Tibial artery (tissue), 4 donors: ENCODE data around the gene WTAP.

Experiments used
- DNase-seq, 2 donors: peaks; one replicate each; pipeline ENCODE4 v3.0.0-alpha.2; 2019
- H3K27ac ChIP-seq, 2 donors: fragments of 200-600 bp; sonication (generic) in 1 of 2; 1 replicate in 1 of 2; 2 replicates in 1 of 2; pipeline ENCODE4 v1.5.1; 2018 to 2019; ENCODE audit warnings: mild to moderate bottlenecking in 1 of 2
- H3K27me3 ChIP-seq, 2 donors: fragments of 200-600 bp; sonication (generic) in 1 of 2; one replicate each; pipeline versions ENCODE4 v1.5.1 to v1.6.0; 2016 to 2019
- H3K36me3 ChIP-seq, 3 donors: fragments of 200-600 bp; sonication (generic) in 2 of 3; one replicate each; pipeline ENCODE4 v1.5.1; 2016 to 2019; ENCODE audit warnings: mild to moderate bottlenecking in 2 of 3
- H3K4me1 ChIP-seq, 4 donors: fragments of 200-600 bp; sonication (generic) in 2 of 4; 1 replicate in 3 of 4; 2 replicates in 1 of 4; pipeline ENCODE4 v1.5.1; 2016 to 2019
- H3K4me3 ChIP-seq, 2 donors: fragments of 200-600 bp; sonication (generic) in 1 of 2; 1 replicate in 1 of 2; 2 replicates in 1 of 2; pipeline ENCODE4 v1.5.1; 2018 to 2019; ENCODE audit warnings: mild to moderate bottlenecking in 2 of 2
- H3K9me3 ChIP-seq, 3 donors: fragments of 200-600 bp; sonication (generic) in 1 of 3; one replicate each; pipeline ENCODE4 v1.5.1; 2016 to 2019
- intact Hi-C: fragments of 100-400 bp; cut with DNase I; formaldehyde crosslinking; loops from one replicate; pipeline ENCODE4 v1.15.0; 2023; ENCODE audit warnings: low total_unique reads
- TF ChIP-seq, protein P1 (sequence below), 2 experiments: fragments of 200-600 bp in 1 of 2; fragments of 450-650 bp in 1 of 2; IDR thresholded peaks; one replicate each; pipeline ENCODE4 v1.5.1; 2017 to 2019; ENCODE audit warnings: antibody characterized with exemption in 2 of 2, mild to moderate bottlenecking in 1 of 2, moderate library complexity in 1 of 2

The WTAP gene

DNA sequence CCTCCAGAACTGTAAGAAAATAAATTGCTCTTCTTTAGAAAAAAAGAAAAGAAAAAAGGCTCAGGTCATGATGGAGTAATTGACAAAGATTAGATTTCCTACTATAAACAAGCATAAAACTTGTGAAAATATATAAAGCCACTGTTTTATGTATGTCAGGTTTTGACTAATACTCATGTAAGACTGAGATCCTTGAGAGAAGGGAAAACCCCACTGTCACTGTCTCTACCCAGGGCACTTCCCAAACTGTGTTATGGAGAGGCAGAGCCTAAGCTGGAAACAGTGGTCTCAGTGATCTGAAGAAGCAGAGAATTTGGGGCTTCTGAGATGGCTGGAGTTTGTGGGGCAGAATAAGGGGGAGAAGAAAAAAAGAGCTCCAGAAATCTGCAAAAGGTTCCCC is 42.2 kb downstream of the WTAP start:
- H3K27me3 ChIP-seq = no peaks in the 10 kb centered on the region
- intact Hi-C loops = no loop called here
- H3K27ac ChIP-seq = no peak overlapping the region
- H3K36me3 ChIP-seq = peaks cover 24 to 65% (median 30%) of the 10 kb centered on the region in 3 donors
- TF ChIP-seq, protein P1, sequence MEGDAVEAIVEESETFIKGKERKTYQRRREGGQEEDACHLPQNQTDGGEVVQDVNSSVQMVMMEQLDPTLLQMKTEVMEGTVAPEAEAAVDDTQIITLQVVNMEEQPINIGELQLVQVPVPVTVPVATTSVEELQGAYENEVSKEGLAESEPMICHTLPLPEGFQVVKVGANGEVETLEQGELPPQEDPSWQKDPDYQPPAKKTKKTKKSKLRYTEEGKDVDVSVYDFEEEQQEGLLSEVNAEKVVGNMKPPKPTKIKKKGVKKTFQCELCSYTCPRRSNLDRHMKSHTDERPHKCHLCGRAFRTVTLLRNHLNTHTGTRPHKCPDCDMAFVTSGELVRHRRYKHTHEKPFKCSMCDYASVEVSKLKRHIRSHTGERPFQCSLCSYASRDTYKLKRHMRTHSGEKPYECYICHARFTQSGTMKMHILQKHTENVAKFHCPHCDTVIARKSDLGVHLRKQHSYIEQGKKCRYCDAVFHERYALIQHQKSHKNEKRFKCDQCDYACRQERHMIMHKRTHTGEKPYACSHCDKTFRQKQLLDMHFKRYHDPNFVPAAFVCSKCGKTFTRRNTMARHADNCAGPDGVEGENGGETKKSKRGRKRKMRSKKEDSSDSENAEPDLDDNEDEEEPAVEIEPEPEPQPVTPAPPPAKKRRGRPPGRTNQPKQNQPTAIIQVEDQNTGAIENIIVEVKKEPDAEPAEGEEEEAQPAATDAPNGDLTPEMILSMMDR (IDR thresholded peaks at IDR 0.05) = no peak
- no peaks in the 10 kb centered on the region for H3K4me1 ChIP-seq
- no peak for DNase-seq
- H3K4me3 ChIP-seq = no peak overlapping the region
- H3K9me3 ChIP-seq = no peaks in the 10 kb centered on the region

DNA sequence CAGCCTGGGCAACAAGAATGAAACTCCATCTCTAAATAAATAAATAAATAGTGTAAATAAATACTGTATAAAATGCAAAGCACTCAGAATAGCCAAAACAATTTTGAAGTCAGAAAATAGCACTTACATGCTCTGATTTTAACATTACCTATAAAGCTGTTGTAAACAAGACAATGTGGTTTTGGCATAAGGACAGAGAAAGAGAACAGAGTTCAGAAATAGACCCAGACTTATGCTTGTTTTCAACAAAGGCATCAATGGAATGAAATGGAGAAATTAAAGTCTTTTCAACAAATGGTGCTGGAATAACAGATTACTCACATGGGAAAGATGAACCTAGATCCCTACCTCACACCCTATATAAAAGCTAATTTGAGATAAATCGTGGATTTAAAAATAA is 44.9 kb downstream of the WTAP start:
- Histone ChIP-seq H3K27me3 (no peaks in the 10 kb centered on the region), H3K4me1 (no peaks in the 10 kb centered on the region), H3K9me3 (no peaks in the 10 kb centered on the region), H3K4me3 (no peak overlapping the region), H3K27ac (no peak overlapping the region), H3K36me3 (peaks cover 24 to 83% (median 26%) of the 10 kb centered on the region in 3 donors)
- TF ChIP-seq, protein P1 (IDR thresholded peaks at IDR 0.05) = no peak
- intact Hi-C loops = no loop called here
- DNase-seq = no peak

DNA sequence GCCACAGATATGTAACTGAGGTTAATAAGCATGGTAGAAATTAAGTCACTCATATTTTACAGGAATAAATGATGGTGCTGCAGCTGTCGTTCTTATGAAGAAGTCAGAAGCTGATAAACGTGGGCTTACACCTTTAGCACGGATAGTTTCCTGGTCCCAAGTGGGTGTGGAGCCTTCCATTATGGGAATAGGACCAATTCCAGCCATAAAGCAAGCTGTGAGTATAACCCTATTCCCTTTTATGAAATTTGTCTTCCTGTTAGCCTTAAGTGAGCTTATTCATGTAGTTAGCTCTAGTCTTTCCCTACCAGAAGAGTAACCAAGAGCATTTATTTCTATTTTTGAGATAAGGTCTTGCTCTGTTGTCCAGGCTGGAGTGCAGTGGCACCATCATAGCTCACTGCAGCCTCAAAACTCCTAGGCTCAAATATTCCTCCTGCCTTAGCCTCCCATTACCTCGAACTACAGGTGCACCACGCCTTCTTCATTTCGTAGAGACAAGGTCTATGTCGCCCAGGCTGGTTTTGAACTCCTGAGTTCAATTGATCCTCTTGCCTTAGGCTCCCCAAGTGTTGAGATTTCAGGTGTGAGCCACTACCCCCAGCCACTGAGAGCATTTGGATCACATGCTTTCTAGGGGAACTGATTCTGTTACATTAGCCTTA is 50.1 kb downstream of the WTAP start:
- TF ChIP-seq, protein P1 (IDR thresholded peaks at IDR 0.05) = no peak
- Histone ChIP-seq H3K4me1 (peaks cover 0 to 4% (median 0%) of the 10 kb centered on the region in 4 donors), H3K36me3 (peaks cover 52 to 90% (median 56%) of the 10 kb centered on the region in 3 donors), H3K27me3 (no peaks in the 10 kb centered on the region), H3K9me3 (no peaks in the 10 kb centered on the region), H3K27ac (no peak overlapping the region), H3K4me3 (no peak overlapping the region)
- no peak for DNase-seq
- intact Hi-C loops = no loop called here

DNA sequence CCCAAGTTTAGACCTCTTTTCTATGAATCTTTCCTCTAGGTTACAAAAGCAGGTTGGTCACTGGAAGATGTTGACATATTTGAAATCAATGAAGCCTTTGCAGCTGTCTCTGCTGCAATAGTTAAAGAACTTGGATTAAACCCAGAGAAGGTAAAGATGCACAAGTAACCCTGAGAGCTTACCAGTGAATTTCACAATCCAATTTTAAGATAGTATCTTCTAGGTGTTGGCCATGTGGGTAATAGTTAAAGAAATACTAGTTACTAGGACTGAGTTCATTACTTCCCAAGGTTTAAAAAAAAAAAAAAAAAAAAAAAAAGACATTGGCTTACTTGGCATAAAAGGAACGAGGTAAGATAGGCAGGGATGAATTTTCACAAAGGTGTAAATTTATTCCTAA is 50.8 kb downstream of the WTAP start:
- intact Hi-C loops = no loop called here
- no peaks in the 10 kb centered on the region for H3K9me3 ChIP-seq
- no peak overlapping the region for H3K4me3 ChIP-seq
- peaks cover 0 to 6% (median 2%) of the 10 kb centered on the region in 4 donors for H3K4me1 ChIP-seq
- H3K27me3 ChIP-seq = no peaks in the 10 kb centered on the region
- peaks cover 58 to 90% (median 63%) of the 10 kb centered on the region in 3 donors for H3K36me3 ChIP-seq
- no peak overlapping the region for H3K27ac ChIP-seq
- TF ChIP-seq, protein P1 (IDR thresholded peaks at IDR 0.05) = no peak
- DNase-seq = no peak

DNA sequence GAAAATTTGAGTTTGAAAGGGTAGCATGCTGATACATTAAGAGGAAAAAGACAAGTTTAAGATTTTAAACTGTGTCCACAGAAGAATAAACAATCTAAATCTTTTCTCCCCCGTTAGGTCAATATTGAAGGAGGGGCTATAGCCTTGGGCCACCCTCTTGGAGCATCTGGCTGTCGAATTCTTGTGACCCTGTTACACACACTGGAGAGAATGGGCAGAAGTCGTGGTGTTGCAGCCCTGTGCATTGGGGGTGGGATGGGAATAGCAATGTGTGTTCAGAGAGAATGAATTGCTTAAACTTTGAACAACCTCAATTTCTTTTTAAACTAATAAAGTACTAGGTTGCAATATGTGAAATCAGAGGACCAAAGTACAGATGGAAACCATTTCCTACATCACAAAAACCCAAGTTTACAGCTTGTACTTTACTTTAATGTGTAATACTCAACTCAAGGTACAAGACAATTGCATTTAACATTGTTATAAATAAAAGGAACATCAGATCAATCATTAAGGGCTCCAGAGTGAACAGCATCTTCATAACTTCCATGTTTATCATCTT is 51.3 kb downstream of the WTAP start:
- no peaks in the 10 kb centered on the region for H3K27me3 ChIP-seq
- H3K4me1 ChIP-seq = peaks cover 0 to 8% (median 2%) of the 10 kb centered on the region in 4 donors
- no peak overlapping the region for H3K4me3 ChIP-seq
- no peaks in the 10 kb centered on the region for H3K9me3 ChIP-seq
- TF ChIP-seq, protein P1 (IDR thresholded peaks at IDR 0.05) = no peak
- H3K27ac ChIP-seq = no peak overlapping the region
- DNase-seq = no peak
- intact Hi-C loops = no loop called here
- peaks cover 61 to 93% (median 68%) of the 10 kb centered on the region in 3 donors for H3K36me3 ChIP-seq
